Measurements from ENCODE around the gene MMP24OS. TPM values are rescaled to one million over a fixed set of nuclear protein-coding genes. Genes with fewer than 3 reads are reported as not detected.

The MMP24OS gene
- total RNA-seq, 1 experiment from 2014 or later: 59.6 TPM

- no TSS peak for BruUV-seq (replicated peaks)
- intact Hi-C loops (cut with micrococcal nuclease): no loop called here
- ATAC-seq (peak; percentile 48), DNase-seq (ENCODE audit: low read depth, low spot score) (peak; percentile 81)
- TF ChIP-seq JUND (IDR thresholded peaks at IDR 0.05) (no peak), ZFX (IDR thresholded peaks at IDR 0.05) (no peak), YY1 (IDR thresholded peaks at IDR 0.05; ENCODE audit: extremely low read depth, insufficient replicate concordance, low read depth, low read length) (peak; percentile 92), CTCF (IDR thresholded peaks at IDR 0.05 in 2 of 3, conservative IDR thresholded peaks at IDR 0.05 in 1 of 3; ENCODE audit: borderline replicate concordance in 1 of 3, insufficient read depth in 1 of 3, low read depth in 2 of 3, low read length in 2 of 3) (no peak), EZH2 (IDR thresholded peaks at IDR 0.05) (no peak)
- TF ChIP-seq, protein P1, sequence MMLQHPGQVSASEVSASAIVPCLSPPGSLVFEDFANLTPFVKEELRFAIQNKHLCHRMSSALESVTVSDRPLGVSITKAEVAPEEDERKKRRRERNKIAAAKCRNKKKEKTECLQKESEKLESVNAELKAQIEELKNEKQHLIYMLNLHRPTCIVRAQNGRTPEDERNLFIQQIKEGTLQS (IDR thresholded peaks at IDR 0.05): no peak
- Histone ChIP-seq H3K4me2 (ENCODE audit: low read length) (peak overlapping the region; percentile 70), H3K79me2 (ENCODE audit: insufficient read depth, low read length) (no peaks in the 10 kb centered on the region), H3K27ac (ENCODE audit: low read depth, low read length) (peak overlapping the region; percentile 97), H2AFZ (ENCODE audit: low read depth, low read length, poor library complexity, severe bottlenecking) (no peak overlapping the region), H3K9me2 (ENCODE audit: insufficient read depth) (no peaks in the 10 kb centered on the region), H3K4me3 (replicated peaks in 1 of 2; ENCODE audit: low read depth in 1 of 2, low read length in 2 of 2) (no peak overlapping the region), H3K27me3 (ENCODE audit: insufficient read depth, low read length) (no peaks in the 10 kb centered on the region), H3K36me3 (ENCODE audit: control insufficient read depth in 1 of 2, insufficient read depth in 2 of 2, low read length in 2 of 2) (no peaks in the 10 kb centered on the region), H4K20me1 (ENCODE audit: insufficient read depth) (no peaks in the 10 kb centered on the region), H3K9me3 (ENCODE audit: control insufficient read depth in 1 of 2, insufficient read depth in 1 of 2, low read depth in 1 of 2, low read length in 2 of 2) (no peaks in the 10 kb centered on the region), H3K4me1 (ENCODE audit: control insufficient read depth in 1 of 2, insufficient read depth in 2 of 2, low read length in 2 of 2) (peaks cover 75 to 98% of the 10 kb centered on the region in 2 experiments), H3K9ac (ENCODE audit: low read length) (peak overlapping the region; percentile 59)
- ChIA-PET CTCF (interaction anchor here (2.3 kb wide), 1 partner anchor 7 kb away, joined by 9 read pairs; no protein-coding TSS in a partner anchor), RAD21 (ENCODE audit: low non-redundant PET in 1 of 2, low total read pairs in 2 of 2, uncharacterized antibody in 2 of 2, unreplicated experiment in 2 of 2) (interaction anchor here in 1 of 2 experiments (1.1 kb wide), 1 partner anchor 18 kb away, joined by 4 read pairs; no protein-coding TSS in a partner anchor), POLR2A (interaction anchor here (0.7 to 1.6 kb wide), 2 partner anchors 7 to 13 kb away, joined by 3 to 4 read pairs; no protein-coding TSS in a partner anchor)
These were observed 33.5 kb upstream of the MMP24OS start for GRCh38 chr20:35311409-35311808.

Measured in HCT116 (cell line).